Activated T-cell treated with anti-CD3 and anti-CD28 coated beads, Interleukin-2, amount 50 U/mL, for 24 hours (primary cell): ENCODE data around the gene ZBTB16.

Experiments used
- DNase-seq: peaks from one replicate; pipeline ENCODE4 v3.0.0-alpha.2; 2020
- H3K27ac Mint-ChIP-seq: 2 replicates; pipeline ENCODE4 v1.8.0; 2020; ENCODE audit warnings: mild to moderate bottlenecking, mixed read lengths
- H3K27me3 Mint-ChIP-seq: 2 replicates; pipeline ENCODE4 v1.8.0; 2020; ENCODE audit warnings: mixed read lengths
- H3K36me3 Mint-ChIP-seq: 2 replicates; pipeline ENCODE4 v1.8.0; 2020; ENCODE audit warnings: low read depth, mixed read lengths
- H3K4me1 Mint-ChIP-seq: 2 replicates; pipeline ENCODE4 v1.8.0; 2020; ENCODE audit warnings: low read depth, mixed read lengths
- H3K4me3 Mint-ChIP-seq: 2 replicates; pipeline ENCODE4 v1.8.0; 2020; ENCODE audit warnings: mild to moderate bottlenecking, moderate library complexity, mixed read lengths
- H3K9me3 Mint-ChIP-seq: 2 replicates; pipeline ENCODE4 v1.8.0; 2020; ENCODE audit warnings: mixed read lengths

The ZBTB16 gene

DNA sequence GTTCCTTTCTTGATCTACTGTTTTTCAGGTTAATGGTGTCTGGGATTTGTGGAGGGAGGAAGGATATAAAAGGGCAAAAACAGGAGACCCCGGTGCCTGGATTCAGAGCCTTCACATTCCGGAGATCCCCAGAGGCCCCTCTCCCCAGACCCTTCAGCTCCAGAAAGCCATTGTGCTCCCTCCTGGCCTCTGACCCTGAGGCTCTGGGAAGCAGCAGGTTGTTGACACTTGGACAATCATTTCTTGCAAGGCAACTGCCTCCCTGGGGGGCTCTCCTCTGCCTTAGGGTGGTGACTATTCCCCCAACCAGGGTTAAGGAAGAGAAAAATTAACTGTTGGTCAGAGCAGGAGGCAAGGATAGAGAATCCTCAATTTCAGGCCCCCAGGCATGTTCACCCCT lies 149.8 kb downstream of the ZBTB16 start:
- no peak overlapping the region for H3K4me3 Mint-ChIP-seq
- no peak overlapping the region for H3K27ac Mint-ChIP-seq

DNA sequence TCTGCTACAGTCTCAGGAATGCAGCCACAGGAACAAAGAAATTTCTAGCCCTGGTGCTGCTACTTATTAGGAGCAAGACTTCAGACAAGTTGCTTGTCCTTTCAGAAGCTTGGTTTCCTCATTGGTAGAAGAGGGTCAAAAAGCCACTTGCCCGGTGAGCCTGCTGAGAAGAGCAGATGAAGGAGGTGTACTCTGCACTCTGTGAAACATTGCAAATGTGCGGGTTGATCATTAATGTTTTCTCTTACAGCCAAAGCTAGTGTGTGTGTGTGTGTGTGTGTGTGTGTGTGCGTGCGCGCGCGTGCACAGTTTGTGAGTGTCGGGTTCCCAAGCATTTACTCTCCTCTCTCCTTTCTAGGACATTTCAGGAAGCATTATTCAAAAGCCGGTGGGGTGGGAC lies 150.4 kb downstream of the ZBTB16 start:
- Mint-ChIP-seq H3K9me3 (no peaks in the 10 kb centered on the region), H3K27ac (no peak overlapping the region), H3K27me3 (no peaks in the 10 kb centered on the region), H3K36me3 (no peaks in the 10 kb centered on the region), H3K4me1 (peaks cover 25% of the 10 kb centered on the region), H3K4me3 (no peak overlapping the region)
- DNase-seq, result no peak

More for the DNA sequence above, 149.8 kb downstream of the ZBTB16 start:
- Mint-ChIP-seq H3K27me3 (no peaks in the 10 kb centered on the region), H3K9me3 (no peaks in the 10 kb centered on the region), H3K36me3 (no peaks in the 10 kb centered on the region), H3K4me1 (peaks cover 25% of the 10 kb centered on the region)
- no peak for DNase-seq

- peaks cover 37% of the 10 kb centered on the region for H3K4me1 Mint-ChIP-seq
- H3K36me3 Mint-ChIP-seq, result no peaks in the 10 kb centered on the region
- no peaks in the 10 kb centered on the region for H3K9me3 Mint-ChIP-seq
- no peak for DNase-seq
- H3K4me3 Mint-ChIP-seq, result no peak overlapping the region
- H3K27ac Mint-ChIP-seq, result no peak overlapping the region
- no peaks in the 10 kb centered on the region for H3K27me3 Mint-ChIP-seq
Measured at GRCh38 chr11:114211444-114212121, 152.1 kb downstream of the ZBTB16 start.

- no peak overlapping the region for H3K27ac Mint-ChIP-seq
- no peak for DNase-seq
- H3K9me3 Mint-ChIP-seq, result no peaks in the 10 kb centered on the region
- no peaks in the 10 kb centered on the region for H3K36me3 Mint-ChIP-seq
- no peak overlapping the region for H3K4me3 Mint-ChIP-seq
- no peaks in the 10 kb centered on the region for H3K27me3 Mint-ChIP-seq
- H3K4me1 Mint-ChIP-seq, result peaks cover 32% of the 10 kb centered on the region
Measured at GRCh38 chr11:114213622-114214021, 154.1 kb downstream of the ZBTB16 start.

- H3K4me3 Mint-ChIP-seq, result no peak overlapping the region
- no peak for DNase-seq
- H3K4me1 Mint-ChIP-seq, result peaks cover 22% of the 10 kb centered on the region
- H3K27me3 Mint-ChIP-seq, result no peaks in the 10 kb centered on the region
- no peaks in the 10 kb centered on the region for H3K36me3 Mint-ChIP-seq
- H3K9me3 Mint-ChIP-seq, result no peaks in the 10 kb centered on the region
- H3K27ac Mint-ChIP-seq, result no peak overlapping the region
Measured at GRCh38 chr11:114215428-114215827, 155.9 kb downstream of the ZBTB16 start.

DNA sequence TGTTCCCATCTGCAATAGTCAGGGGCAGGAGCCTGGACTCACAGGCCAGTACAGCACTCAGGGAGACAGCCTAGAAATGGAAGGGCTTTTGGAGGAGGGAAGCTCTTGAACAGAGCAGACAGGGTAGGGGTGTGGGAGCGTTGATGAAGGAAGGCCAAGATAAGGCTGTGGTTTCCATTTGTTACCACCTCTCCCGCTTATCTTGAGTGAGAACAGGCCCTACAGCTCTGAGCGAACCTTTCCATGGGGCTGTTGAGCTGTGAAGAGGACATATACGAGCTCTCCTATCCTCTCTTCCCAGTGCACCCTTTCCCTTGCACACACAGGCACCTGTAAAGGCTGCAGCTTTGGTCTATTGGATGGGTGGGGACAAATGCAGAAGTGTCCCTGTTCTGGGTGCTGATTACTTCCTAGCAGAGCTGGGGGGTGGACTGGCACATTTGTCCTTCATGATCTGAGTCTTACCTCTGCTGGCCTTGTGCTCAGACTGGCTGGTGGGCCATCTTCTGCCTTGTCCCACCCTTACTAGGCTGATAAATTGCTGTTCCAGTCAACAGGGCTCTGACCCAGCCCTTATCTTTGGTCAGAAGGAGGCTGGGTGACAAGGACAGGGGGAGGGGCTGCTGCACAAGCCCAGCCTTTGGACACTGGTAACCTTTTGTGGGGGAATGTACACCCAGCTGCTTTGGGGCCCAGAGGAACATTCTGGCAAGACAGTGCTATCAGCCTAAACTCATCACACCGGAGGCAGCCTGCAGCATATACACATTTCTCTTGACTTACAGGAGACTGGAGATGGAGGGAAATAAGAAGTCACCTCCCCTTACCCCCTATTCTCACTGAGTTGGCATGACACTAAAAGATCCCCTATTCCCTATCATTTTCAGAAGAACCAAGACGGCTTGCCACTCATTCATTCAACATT lies 156.6 kb downstream of the ZBTB16 start:
- no peak overlapping the region for H3K4me3 Mint-ChIP-seq
- H3K9me3 Mint-ChIP-seq, result no peaks in the 10 kb centered on the region
- DNase-seq, result no peak
- H3K27ac Mint-ChIP-seq, result no peak overlapping the region
- H3K4me1 Mint-ChIP-seq, result peaks cover 22% of the 10 kb centered on the region
- H3K27me3 Mint-ChIP-seq, result no peaks in the 10 kb centered on the region
- no peaks in the 10 kb centered on the region for H3K36me3 Mint-ChIP-seq

DNA sequence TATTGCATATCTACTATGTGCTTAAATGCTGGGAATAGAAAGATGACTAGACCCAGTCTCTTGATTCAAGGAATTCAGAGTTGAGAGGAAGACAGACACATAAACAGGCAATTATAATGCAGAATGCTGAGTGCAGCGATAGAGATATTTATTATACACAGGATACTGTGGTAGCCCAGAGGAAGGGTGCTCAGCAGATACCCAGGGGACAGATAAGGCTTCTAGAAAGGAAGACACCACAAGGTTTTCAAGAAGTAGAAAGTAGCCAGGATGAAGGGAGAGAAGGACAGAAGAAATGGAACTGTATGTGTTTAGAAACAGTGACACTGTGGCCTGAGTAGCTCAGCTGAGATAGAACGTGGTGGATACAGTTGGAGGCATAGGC lies 157.3 kb downstream of the ZBTB16 start:
- no peak for DNase-seq
- Mint-ChIP-seq H3K27me3 (no peaks in the 10 kb centered on the region), H3K4me1 (peaks cover 21% of the 10 kb centered on the region), H3K9me3 (no peaks in the 10 kb centered on the region), H3K4me3 (no peak overlapping the region), H3K27ac (no peak overlapping the region), H3K36me3 (no peaks in the 10 kb centered on the region)

GRCh38 chr11:114218508-114218907 lies 159.0 kb downstream of the ZBTB16 start:
- no peak overlapping the region for H3K27ac Mint-ChIP-seq
- H3K27me3 Mint-ChIP-seq, result no peaks in the 10 kb centered on the region
- H3K9me3 Mint-ChIP-seq, result no peaks in the 10 kb centered on the region

DNA sequence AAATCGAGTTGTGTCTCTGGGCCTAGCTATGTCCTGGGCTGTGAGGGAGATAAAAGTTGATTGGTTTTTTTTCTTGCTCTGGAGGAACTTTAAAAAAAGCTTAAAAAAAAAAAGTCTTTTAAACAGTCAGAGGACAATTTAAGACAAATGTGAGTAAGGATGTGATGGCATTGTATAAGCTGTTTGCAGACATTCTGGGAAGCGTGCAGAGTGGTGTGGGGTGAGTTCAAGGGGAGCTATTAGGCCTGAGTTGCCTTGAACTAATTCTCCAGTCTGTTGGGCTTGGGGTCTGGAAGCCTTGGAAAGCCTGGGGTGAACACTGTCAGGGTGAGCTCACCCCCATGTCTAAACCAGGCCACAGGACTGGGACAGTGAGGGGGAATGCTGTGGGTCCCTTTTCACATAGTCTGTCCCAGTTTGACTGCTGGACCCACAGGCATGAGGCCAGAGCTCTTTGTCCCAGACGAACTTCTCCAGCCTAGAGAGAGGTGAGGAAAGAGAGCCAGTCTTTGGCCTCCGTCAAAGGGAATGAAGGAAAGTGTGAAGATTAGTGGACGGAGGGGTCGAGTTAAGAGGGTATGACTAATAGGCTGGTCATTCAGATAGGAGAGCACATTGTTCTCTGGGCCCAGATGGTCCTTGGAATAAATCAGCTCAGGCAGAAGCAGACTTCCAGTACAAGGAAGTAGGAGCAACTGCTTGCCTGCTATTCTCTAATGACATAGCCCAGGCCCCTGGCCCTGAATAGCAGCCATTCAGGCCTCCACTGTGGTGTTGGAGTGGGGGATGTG lies 160.2 kb downstream of the ZBTB16 start:
- Mint-ChIP-seq H3K4me3 (no peak overlapping the region), H3K36me3 (no peaks in the 10 kb centered on the region), H3K27me3 (no peaks in the 10 kb centered on the region), H3K27ac (no peak overlapping the region), H3K4me1 (peaks cover 21% of the 10 kb centered on the region), H3K9me3 (no peaks in the 10 kb centered on the region)
- DNase-seq, result no peak

More at GRCh38 chr11:114218508-114218907, 159.0 kb downstream of the ZBTB16 start:
- no peak for DNase-seq
- H3K4me1 Mint-ChIP-seq, result peaks cover 21% of the 10 kb centered on the region
- H3K4me3 Mint-ChIP-seq, result no peak overlapping the region
- no peaks in the 10 kb centered on the region for H3K36me3 Mint-ChIP-seq

GRCh38 chr11:114221037-114221436 lies 161.5 kb downstream of the ZBTB16 start:
- H3K27ac Mint-ChIP-seq, result no peak overlapping the region
- no peak overlapping the region for H3K4me3 Mint-ChIP-seq
- DNase-seq, result no peak
- H3K9me3 Mint-ChIP-seq, result no peaks in the 10 kb centered on the region
- H3K4me1 Mint-ChIP-seq, result peaks cover 16% of the 10 kb centered on the region
- H3K27me3 Mint-ChIP-seq, result no peaks in the 10 kb centered on the region
- no peaks in the 10 kb centered on the region for H3K36me3 Mint-ChIP-seq

- H3K36me3 Mint-ChIP-seq, result no peaks in the 10 kb centered on the region
- H3K27ac Mint-ChIP-seq, result no peak overlapping the region
- H3K27me3 Mint-ChIP-seq, result no peaks in the 10 kb centered on the region
- no peak for DNase-seq
- H3K9me3 Mint-ChIP-seq, result no peaks in the 10 kb centered on the region
- H3K4me3 Mint-ChIP-seq, result no peak overlapping the region
- peaks cover 7% of the 10 kb centered on the region for H3K4me1 Mint-ChIP-seq
Measured at GRCh38 chr11:114225661-114226060, 166.2 kb downstream of the ZBTB16 start.

DNA sequence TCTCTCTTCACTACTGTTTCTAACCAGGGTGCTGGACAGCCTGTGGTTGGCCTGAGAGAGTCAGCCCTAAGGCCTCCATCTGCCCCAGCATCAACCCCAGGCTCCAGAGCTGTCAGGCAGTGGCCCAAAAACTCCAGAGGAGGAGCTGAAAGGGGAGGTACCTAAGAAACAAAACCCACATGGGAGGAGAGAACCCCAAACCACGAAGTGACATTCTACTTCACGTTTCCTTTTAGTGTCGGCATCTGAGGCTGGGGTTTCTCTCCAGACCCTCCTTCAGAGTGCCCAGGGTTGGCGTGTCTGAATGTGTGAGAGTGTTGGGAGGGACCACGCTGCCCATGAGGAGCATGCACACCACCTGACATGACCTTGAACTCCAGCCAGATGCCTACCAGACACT lies 166.8 kb downstream of the ZBTB16 start:
- H3K4me3 Mint-ChIP-seq, result no peak overlapping the region

GRCh38 chr11:114228435-114229411 lies 169.2 kb downstream of the ZBTB16 start:
- H3K27ac Mint-ChIP-seq, result no peak overlapping the region
- H3K36me3 Mint-ChIP-seq, result no peaks in the 10 kb centered on the region
- no peak overlapping the region for H3K4me3 Mint-ChIP-seq
- no peak for DNase-seq
- no peaks in the 10 kb centered on the region for H3K9me3 Mint-ChIP-seq
- peaks cover 7% of the 10 kb centered on the region for H3K4me1 Mint-ChIP-seq
- H3K27me3 Mint-ChIP-seq, result no peaks in the 10 kb centered on the region

More for the DNA sequence above, 166.8 kb downstream of the ZBTB16 start:
- no peaks in the 10 kb centered on the region for H3K36me3 Mint-ChIP-seq
- peaks cover 7% of the 10 kb centered on the region for H3K4me1 Mint-ChIP-seq
- no peaks in the 10 kb centered on the region for H3K27me3 Mint-ChIP-seq
- no peak overlapping the region for H3K27ac Mint-ChIP-seq
- no peaks in the 10 kb centered on the region for H3K9me3 Mint-ChIP-seq
- DNase-seq, result no peak
